ENCODE results near the gene LAMTOR4. TPM values are rescaled to one million over a fixed set of nuclear protein-coding genes. Genes with fewer than 3 reads are reported as not detected.
A peak's percentile ranks its signal among the peaks of the same experiment; 100 is the strongest.

The LAMTOR4 gene
- total and polyA plus RNA-seq, 7 experiments from 2014 or later = 132 to 555 (median 192) TPM

- H3K4me3 ChIP-seq (ENCODE audit: low read length) = no peak overlapping the region
- H3K27me3 ChIP-seq (ENCODE audit: control insufficient read depth in 2 of 2, insufficient read depth in 2 of 2, low read length in 2 of 2) = no peaks in the 10 kb centered on the region
- ATAC-seq (no peak), DNase-seq (no peak)
- peaks cover 0 to 24% (median 6%) of the 10 kb centered on the region in 3 experiments for H3K36me3 ChIP-seq (ENCODE audit: control insufficient read depth in 2 of 3, insufficient read depth in 3 of 3, low read length in 3 of 3)
- POLR2A ChIA-PET = interaction anchor here (1.5 to 23.1 kb wide), 4 partner anchors 9 to 62 kb away, joined by 3 to 383 read pairs (median 165); partner anchors contain the start of genes GPC2, LAMTOR4, STAG3 and TRAPPC14
- intact Hi-C loops (cut with micrococcal nuclease) = no loop called here
- H3K27me3 Mint-ChIP-seq = no peaks in the 10 kb centered on the region
- peak overlapping the region in 7 of 10 donors; percentile 13 to 89 (median 43) for H3K4me3 Mint-ChIP-seq
- CTCF ChIA-PET = interaction anchor here (0.5 to 4.8 kb wide), 8 partner anchors 7 to 187 kb away, joined by 3 to 16 read pairs (median 4); partner anchors contain the start of genes GAL3ST4, LAMTOR4 and PVRIG
- no peak overlapping the region for H3K27ac ChIP-seq (ENCODE audit: low read depth, low read length)
- H3K36me3 Mint-ChIP-seq = peaks cover 0 to 16% (median 5%) of the 10 kb centered on the region in 5 donors
- peaks cover 33 to 84% (median 66%) of the 10 kb centered on the region in 7 donors for H3K4me1 Mint-ChIP-seq
- H3K9me3 Mint-ChIP-seq = no peaks in the 10 kb centered on the region
- H3K4me1 ChIP-seq (ENCODE audit: control insufficient read depth in 2 of 2, insufficient read depth in 2 of 2, low read length in 2 of 2) = peaks cover 13 to 45% of the 10 kb centered on the region in 2 donors
- no peaks in the 10 kb centered on the region for H3K9me3 ChIP-seq (ENCODE audit: control insufficient read depth in 2 of 3, low read length in 3 of 3)
- peak overlapping the region in 6 of 9 donors; percentile 48 to 98 (median 84) for H3K27ac Mint-ChIP-seq
Observed at GRCh38 chr7:100160067-100160466, 11.3 kb downstream of the LAMTOR4 start.

GRCh38 chr7:100163006-100163531, 14.4 kb downstream of the LAMTOR4 start:
- H3K36me3 ChIP-seq (ENCODE audit: control insufficient read depth in 2 of 3, insufficient read depth in 3 of 3, low read length in 3 of 3) = peaks cover 0 to 4% (median 0%) of the 10 kb centered on the region in 3 experiments
- no peaks in the 10 kb centered on the region for H3K9me3 ChIP-seq (ENCODE audit: control insufficient read depth in 2 of 3, low read length in 3 of 3)
- intact Hi-C loops (cut with micrococcal nuclease) = loop anchor here in 1 of 2 donors (1.0 to 2.0 kb wide), 3 partner anchors 8 to 15 kb away; partner anchors contain the start of genes GPC2, LAMTOR4 and STAG3
- ChIA-PET CTCF (interaction anchor here (0.6 to 4.2 kb wide), 7 partner anchors 12 to 54 kb away, joined by 3 to 18 read pairs (median 6); partner anchors contain the start of gene LAMTOR4), POLR2A (interaction anchor here (0.6 to 23.1 kb wide), 10 partner anchors 12 to 272 kb away, joined by 3 to 383 read pairs (median 5); partner anchors contain the start of genes AP4M1, GPC2, LAMTOR4 and PVRIG)
- peaks cover 43 to 87% (median 71%) of the 10 kb centered on the region in 7 donors for H3K4me1 Mint-ChIP-seq
- H3K4me3 Mint-ChIP-seq = peak overlapping the region; percentile 70 to 90 (median 80)
- peak overlapping the region; percentile 61 for H3K27ac ChIP-seq (ENCODE audit: low read depth, low read length)
- peaks cover 0 to 2% (median 0%) of the 10 kb centered on the region in 5 donors for H3K36me3 Mint-ChIP-seq
- no peaks in the 10 kb centered on the region for H3K9me3 Mint-ChIP-seq
- peaks cover 0 to 14% (median 3%) of the 10 kb centered on the region in 5 donors for H3K27me3 Mint-ChIP-seq
- peak overlapping the region; percentile 88 to 98 (median 95) for H3K27ac Mint-ChIP-seq
- DNase-seq (peak in 6 of 9 donors; percentile 57 to 77 (median 68)), ATAC-seq (peak; percentile 23)
- H3K4me3 ChIP-seq (ENCODE audit: low read length) = peak overlapping the region; percentile 44
- H3K4me1 ChIP-seq (ENCODE audit: control insufficient read depth in 2 of 2, insufficient read depth in 2 of 2, low read length in 2 of 2) = peaks cover 25 to 56% of the 10 kb centered on the region in 2 donors
- H3K27me3 ChIP-seq (ENCODE audit: control insufficient read depth in 2 of 2, insufficient read depth in 2 of 2, low read length in 2 of 2) = no peaks in the 10 kb centered on the region

GRCh38 chr7:100163871-100164270, 15.2 kb downstream of the LAMTOR4 start:
- Histone ChIP-seq H3K27me3 (ENCODE audit: control insufficient read depth in 2 of 2, insufficient read depth in 2 of 2, low read length in 2 of 2) (no peaks in the 10 kb centered on the region), H3K9me3 (ENCODE audit: control insufficient read depth in 2 of 3, low read length in 3 of 3) (no peaks in the 10 kb centered on the region), H3K36me3 (ENCODE audit: control insufficient read depth in 2 of 3, insufficient read depth in 3 of 3, low read length in 3 of 3) (no peaks in the 10 kb centered on the region), H3K4me1 (ENCODE audit: control insufficient read depth in 2 of 2, insufficient read depth in 2 of 2, low read length in 2 of 2) (peaks cover 25 to 60% of the 10 kb centered on the region in 2 donors), H3K27ac (ENCODE audit: low read depth, low read length) (peak overlapping the region; percentile 61), H3K4me3 (ENCODE audit: low read length) (no peak overlapping the region)
- intact Hi-C loops (cut with micrococcal nuclease) = loop anchor here in 1 of 2 donors (1.0 to 2.0 kb wide), 3 partner anchors 7 to 16 kb away; partner anchors contain the start of genes GPC2, LAMTOR4 and STAG3
- Mint-ChIP-seq H3K36me3 (peaks cover 0 to 2% (median 0%) of the 10 kb centered on the region in 5 donors), H3K4me1 (peaks cover 44 to 93% (median 77%) of the 10 kb centered on the region in 7 donors), H3K9me3 (no peaks in the 10 kb centered on the region), H3K27me3 (peaks cover 0 to 20% (median 5%) of the 10 kb centered on the region in 5 donors), H3K27ac (peak overlapping the region; percentile 88 to 98 (median 95)), H3K4me3 (peak overlapping the region; percentile 70 to 90 (median 80))
- CTCF ChIA-PET = interaction anchor here (0.6 to 4.2 kb wide), 7 partner anchors 13 to 53 kb away, joined by 3 to 18 read pairs (median 6); partner anchors contain the start of gene GPC2
- POLR2A ChIA-PET = interaction anchor here (0.6 to 23.1 kb wide), 9 partner anchors 13 to 80 kb away, joined by 3 to 383 read pairs (median 6); partner anchors contain the start of genes AP4M1, GPC2, LAMTOR4 and PVRIG
- ATAC-seq (no peak), DNase-seq (no peak)

GRCh38 chr7:100166317-100166940, 17.7 kb downstream of the LAMTOR4 start:
- peak overlapping the region; percentile 87 to 99 (median 96) for H3K27ac Mint-ChIP-seq
- H3K4me3 ChIP-seq (ENCODE audit: low read length) = peak overlapping the region; percentile 69
- peak overlapping the region; percentile 81 for H3K27ac ChIP-seq (ENCODE audit: low read depth, low read length)

GRCh38 chr7:100166970-100167911, 18.5 kb downstream of the LAMTOR4 start:
- H3K36me3 Mint-ChIP-seq = peaks cover 0 to 4% (median 0%) of the 10 kb centered on the region in 5 donors
- H3K27me3 Mint-ChIP-seq = peaks cover 0 to 27% (median 5%) of the 10 kb centered on the region in 5 donors
- H3K27ac Mint-ChIP-seq = peak overlapping the region; percentile 87 to 99 (median 96)
- intact Hi-C loops (cut with micrococcal nuclease) = loop anchor here (1.0 to 5.0 kb wide), 3 partner anchors 9 to 35 kb away; partner anchors contain the start of gene TRAPPC14 (in 2 of the 2)
- ChIA-PET POLR2A (interaction anchor here (0.9 to 23.1 kb wide), 15 partner anchors 13 to 53 kb away, joined by 3 to 383 read pairs (median 5); partner anchors contain the start of genes GPC2, LAMTOR4, MBLAC1 and PVRIG), CTCF (interaction anchor here (0.6 to 4.2 kb wide), 15 partner anchors 9 to 485 kb away, joined by 3 to 18 read pairs (median 5); partner anchors contain the start of genes GPC2, STAG3 and TRAPPC14)
- no peaks in the 10 kb centered on the region for H3K9me3 Mint-ChIP-seq
- DNase-seq = no peak
- Histone ChIP-seq H3K4me1 (ENCODE audit: control insufficient read depth in 2 of 2, insufficient read depth in 2 of 2, low read length in 2 of 2) (peaks cover 30 to 82% of the 10 kb centered on the region in 2 donors), H3K4me3 (ENCODE audit: low read length) (peak overlapping the region; percentile 69), H3K36me3 (ENCODE audit: control insufficient read depth in 2 of 3, insufficient read depth in 3 of 3, low read length in 3 of 3) (no peaks in the 10 kb centered on the region), H3K27ac (ENCODE audit: low read depth, low read length) (peak overlapping the region; percentile 81), H3K9me3 (ENCODE audit: control insufficient read depth in 2 of 3, low read length in 3 of 3) (no peaks in the 10 kb centered on the region), H3K27me3 (ENCODE audit: control insufficient read depth in 2 of 2, insufficient read depth in 2 of 2, low read length in 2 of 2) (no peaks in the 10 kb centered on the region)
- H3K4me3 Mint-ChIP-seq = peak overlapping the region; percentile 86 to 95 (median 92)
- no peak for ATAC-seq
- H3K4me1 Mint-ChIP-seq = peaks cover 54 to 93% (median 82%) of the 10 kb centered on the region in 7 donors

More at GRCh38 chr7:100166317-100166940, 17.7 kb downstream of the LAMTOR4 start:
- no peaks in the 10 kb centered on the region for H3K27me3 ChIP-seq (ENCODE audit: control insufficient read depth in 2 of 2, insufficient read depth in 2 of 2, low read length in 2 of 2)
- Mint-ChIP-seq H3K4me3 (peak overlapping the region; percentile 86 to 95 (median 92)), H3K4me1 (peaks cover 54 to 94% (median 83%) of the 10 kb centered on the region in 7 donors), H3K36me3 (peaks cover 0 to 3% (median 0%) of the 10 kb centered on the region in 5 donors), H3K9me3 (no peaks in the 10 kb centered on the region), H3K27me3 (peaks cover 0 to 27% (median 5%) of the 10 kb centered on the region in 5 donors)
- DNase-seq (peak in 7 of 9 donors; percentile 56 to 71 (median 61)), ATAC-seq (peak; percentile 75)
- intact Hi-C loops (cut with micrococcal nuclease) = loop anchor here (1.0 to 5.0 kb wide), 3 partner anchors 8 to 34 kb away; partner anchors contain the start of gene TRAPPC14 (in 2 of the 2)
- no peaks in the 10 kb centered on the region for H3K9me3 ChIP-seq (ENCODE audit: control insufficient read depth in 2 of 3, low read length in 3 of 3)
- ChIA-PET POLR2A (interaction anchor here (0.8 to 23.1 kb wide), 15 partner anchors 14 to 54 kb away, joined by 3 to 383 read pairs (median 5); partner anchors contain the start of genes GPC2, LAMTOR4, PVRIG and STAG3), CTCF (interaction anchor here (0.9 to 4.2 kb wide), 10 partner anchors 9 to 51 kb away, joined by 3 to 18 read pairs (median 5); partner anchors contain the start of genes GPC2, STAG3 and TRAPPC14)
- H3K4me1 ChIP-seq (ENCODE audit: control insufficient read depth in 2 of 2, insufficient read depth in 2 of 2, low read length in 2 of 2) = peaks cover 30 to 78% of the 10 kb centered on the region in 2 donors
- no peaks in the 10 kb centered on the region for H3K36me3 ChIP-seq (ENCODE audit: control insufficient read depth in 2 of 3, insufficient read depth in 3 of 3, low read length in 3 of 3)
